Measurements from ENCODE around the gene PSMF1.

DNA sequence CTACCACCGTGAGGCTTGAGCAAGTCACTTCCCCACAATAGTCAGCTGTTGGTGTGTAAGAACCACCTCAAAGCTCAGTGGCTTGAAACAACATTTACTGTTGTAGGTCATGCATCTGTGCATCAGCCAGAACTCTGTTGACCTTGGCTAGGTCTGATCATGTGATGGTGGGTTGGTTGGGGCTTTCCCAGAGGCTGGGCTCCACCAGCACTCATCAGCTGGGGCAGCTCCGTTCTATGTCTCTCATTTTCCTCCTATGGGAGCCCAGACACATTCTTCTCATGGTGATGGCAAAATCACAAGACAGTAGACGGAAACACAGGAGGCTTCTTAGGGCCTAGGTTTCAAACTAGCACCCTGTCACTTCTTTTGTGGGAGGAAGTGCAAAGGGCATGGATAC is 42.8 kb upstream of the PSMF1 start:
- TF ChIP-seq, protein P1, sequence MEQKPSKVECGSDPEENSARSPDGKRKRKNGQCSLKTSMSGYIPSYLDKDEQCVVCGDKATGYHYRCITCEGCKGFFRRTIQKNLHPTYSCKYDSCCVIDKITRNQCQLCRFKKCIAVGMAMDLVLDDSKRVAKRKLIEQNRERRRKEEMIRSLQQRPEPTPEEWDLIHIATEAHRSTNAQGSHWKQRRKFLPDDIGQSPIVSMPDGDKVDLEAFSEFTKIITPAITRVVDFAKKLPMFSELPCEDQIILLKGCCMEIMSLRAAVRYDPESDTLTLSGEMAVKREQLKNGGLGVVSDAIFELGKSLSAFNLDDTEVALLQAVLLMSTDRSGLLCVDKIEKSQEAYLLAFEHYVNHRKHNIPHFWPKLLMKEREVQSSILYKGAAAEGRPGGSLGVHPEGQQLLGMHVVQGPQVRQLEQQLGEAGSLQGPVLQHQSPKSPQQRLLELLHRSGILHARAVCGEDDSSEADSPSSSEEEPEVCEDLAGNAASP (CRISPR knock-in tag; IDR thresholded peaks at IDR 0.05; ENCODE audit: borderline replicate concordance), result no peak
- TF ChIP-seq ZNF337 (CRISPR knock-in tag; IDR thresholded peaks at IDR 0.05; ENCODE audit: borderline replicate concordance, low read depth) (no peak), JUND (CRISPR knock-in tag; IDR thresholded peaks at IDR 0.05) (no peak), POLR2A (IDR thresholded peaks at IDR 0.05; ENCODE audit: insufficient read depth in 1 of 2, low read depth in 2 of 2, low read length in 2 of 2) (no peak), SOX6 (IDR thresholded peaks at IDR 0.05) (no peak), SOX6 (CRISPR knock-in tag; IDR thresholded peaks at IDR 0.05) (no peak), FIP1L1 (IDR thresholded peaks at IDR 0.05; ENCODE audit: borderline replicate concordance, insufficient read depth, low read depth, low read length) (no peak), ZBTB38 (CRISPR knock-in tag; IDR thresholded peaks at IDR 0.05) (no peak), NR3C1 (CRISPR knock-in tag; IDR thresholded peaks at IDR 0.05) (no peak)
- TF ChIP-seq, protein P2, sequence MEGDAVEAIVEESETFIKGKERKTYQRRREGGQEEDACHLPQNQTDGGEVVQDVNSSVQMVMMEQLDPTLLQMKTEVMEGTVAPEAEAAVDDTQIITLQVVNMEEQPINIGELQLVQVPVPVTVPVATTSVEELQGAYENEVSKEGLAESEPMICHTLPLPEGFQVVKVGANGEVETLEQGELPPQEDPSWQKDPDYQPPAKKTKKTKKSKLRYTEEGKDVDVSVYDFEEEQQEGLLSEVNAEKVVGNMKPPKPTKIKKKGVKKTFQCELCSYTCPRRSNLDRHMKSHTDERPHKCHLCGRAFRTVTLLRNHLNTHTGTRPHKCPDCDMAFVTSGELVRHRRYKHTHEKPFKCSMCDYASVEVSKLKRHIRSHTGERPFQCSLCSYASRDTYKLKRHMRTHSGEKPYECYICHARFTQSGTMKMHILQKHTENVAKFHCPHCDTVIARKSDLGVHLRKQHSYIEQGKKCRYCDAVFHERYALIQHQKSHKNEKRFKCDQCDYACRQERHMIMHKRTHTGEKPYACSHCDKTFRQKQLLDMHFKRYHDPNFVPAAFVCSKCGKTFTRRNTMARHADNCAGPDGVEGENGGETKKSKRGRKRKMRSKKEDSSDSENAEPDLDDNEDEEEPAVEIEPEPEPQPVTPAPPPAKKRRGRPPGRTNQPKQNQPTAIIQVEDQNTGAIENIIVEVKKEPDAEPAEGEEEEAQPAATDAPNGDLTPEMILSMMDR (CRISPR knock-in tag; IDR thresholded peaks at IDR 0.05), result no peak
